Panc1 (cell line): ENCODE results near the gene TTC27. TPM values are rescaled to one million over a fixed set of nuclear protein-coding genes. Genes with fewer than 3 reads are reported as not detected.

Source experiments
- ATAC-seq: fragments of 200-7000 bp; cut with Tn5 transposase; 2 replicates; pipeline ENCODE4 v1.9.1; 2020; ENCODE audit warnings: mild to moderate bottlenecking, moderate library complexity
- BruUV-seq: library from RNA; stranded (reverse); fragments of 400-500 nt; replicated peaks from 2 replicates; lab custom pipeline; 2021; lab: Mats Ljungman, UMichigan
- CTCF ChIA-PET: fragments of 300-600 bp; sonication (Branson Sonifier 250); formaldehyde crosslinking; loops from one replicate; lab custom pipeline; 2022; ENCODE audit warnings: antibody characterized with exemption; lab: Charles Lee
- POLR2A ChIA-PET: fragments of 300-600 bp; sonication (Branson Sonifier 250); formaldehyde crosslinking; loops from one replicate; lab custom pipeline; 2022; ENCODE audit warnings: antibody characterized with exemption; lab: Charles Lee
- DNase-seq: peaks from one replicate; pipeline ENCODE4 v3.0.0-alpha.2; 2010; ENCODE audit warnings: low read depth, low spot score
- H3K27ac ChIP-seq: 2 replicates; pipeline ENCODE4 v1.5.1; 2011; ENCODE audit warnings: mild to moderate bottlenecking, low read length, inconsistent platforms
- H3K27me3 ChIP-seq: fragments of 200-500 bp; sonication (Bioruptor generic); 2 replicates; pipeline ENCODE4 v1.6.0; 2014; ENCODE audit warnings: low read length, inconsistent platforms; ENCODE audit not compliant: control insufficient read depth, insufficient read depth
- H3K36me3 ChIP-seq: fragments of 200-500 bp; sonication (Bioruptor generic); 2 replicates; pipeline ENCODE4 v1.5.1; 2014; ENCODE audit warnings: inconsistent platforms, mild to moderate bottlenecking, low read length, moderate library complexity; ENCODE audit not compliant: control insufficient read depth, insufficient read depth
- H3K4me1 ChIP-seq: 2 replicates; pipeline ENCODE4 v1.5.1; 2011; ENCODE audit warnings: inconsistent platforms, mild to moderate bottlenecking, low read length, moderate library complexity; ENCODE audit not compliant: control insufficient read depth, insufficient read depth
- H3K4me3 ChIP-seq, 2 experiments: 2 replicates each; pipeline ENCODE4 v1.5.1; 2011 to 2012; ENCODE audit warnings: low read depth in 2 of 2, low read length in 2 of 2, mild to moderate bottlenecking in 2 of 2, inconsistent platforms in 1 of 2, moderate library complexity in 1 of 2
- H3K9me3 ChIP-seq: fragments of 200-500 bp; sonication (Bioruptor generic); 2 replicates; pipeline ENCODE4 v1.5.1; 2014; ENCODE audit warnings: low read depth, mild to moderate bottlenecking, inconsistent platforms, low read length, moderate library complexity; ENCODE audit not compliant: control insufficient read depth, insufficient read depth
- CTCF ChIP-seq: fragments of 450-650 bp; IDR thresholded peaks from 2 replicates; pipeline ENCODE4 v1.5.1; 2017; ENCODE audit warnings: mild to moderate bottlenecking
- POLR2AphosphoS5 ChIP-seq: IDR thresholded peaks from 2 replicates; pipeline ENCODE4 v1.6.1; 2012; ENCODE audit warnings: mild to moderate bottlenecking, low read depth, low read length, moderate library complexity
- REST ChIP-seq, 2 experiments: IDR thresholded peaks; 2 replicates each; pipeline ENCODE4 v1.6.1; 2011 to 2012; ENCODE audit warnings: low read depth in 2 of 2, control low read depth in 1 of 2, low read length in 1 of 2, mild to moderate bottlenecking in 1 of 2, moderate library complexity in 1 of 2; ENCODE audit not compliant: insufficient read depth in 1 of 2
- SIN3A ChIP-seq: IDR thresholded peaks from 2 replicates; pipeline ENCODE4 v1.6.1; 2012; ENCODE audit warnings: low read depth, mild to moderate bottlenecking, low read length, moderate library complexity, borderline replicate concordance; ENCODE audit not compliant: insufficient read depth
- TCF7L2 ChIP-seq: IDR thresholded peaks from 2 replicates; pipeline ENCODE4 v1.6.1; 2011; ENCODE audit warnings: mild to moderate bottlenecking, low read depth, low read length, inconsistent platforms
- in situ Hi-C: cut with HindIII; loops from 2 replicates; pipeline ENCODE4 v1.10.0; 2016; ENCODE audit warnings: low sequenced_read_pairs, low pct_unique_long_range_greater_than_20kb
- intact Hi-C: fragments of 100-400 bp; cut with micrococcal nuclease; formaldehyde crosslinking; loops from one replicate; pipeline ENCODE4 v1.10.0; 2022; ENCODE audit not compliant: unreplicated experiment
- total RNA-seq: library from RNA; stranded (reverse); gene quantifications from one replicate; pipeline ENCODE4 v1.2.1, GENCODE V29; 2021; ENCODE audit not compliant: unreplicated experiment

The TTC27 gene
- total RNA-seq, 1 experiment from 2014 or later: 24.7 TPM

GRCh38 chr2:32701806-32702205 is 74.0 kb downstream of the TTC27 start:
- intact Hi-C loops: no loop called here
- DNase-seq (no peak), ATAC-seq (no peak)
- in situ Hi-C loops: no loop called here
- Histone ChIP-seq H3K9me3 (no peaks in the 10 kb centered on the region), H3K36me3 (no peaks in the 10 kb centered on the region), H3K4me3 (no peak overlapping the region), H3K27me3 (no peaks in the 10 kb centered on the region), H3K27ac (no peak overlapping the region), H3K4me1 (no peaks in the 10 kb centered on the region)
- CTCF ChIA-PET: no interaction called here
- TF ChIP-seq CTCF: no peak
- TF ChIP-seq SIN3A: no peak
- TF ChIP-seq TCF7L2: no peak
- TF ChIP-seq REST (IDR thresholded peaks at IDR 0.05; ENCODE audit: insufficient read depth in 1 of 2, low read depth in 2 of 2, low read length in 1 of 2): no peak
- TF ChIP-seq POLR2AphosphoS5: no peak
- no TSS peak for BruUV-seq
- POLR2A ChIA-PET: no interaction called here

- in situ Hi-C loops (no loop called here), intact Hi-C loops (no loop called here)
- Histone ChIP-seq H3K36me3 (no peaks in the 10 kb centered on the region), H3K27ac (no peak overlapping the region), H3K4me3 (no peak overlapping the region), H3K9me3 (no peaks in the 10 kb centered on the region), H3K27me3 (no peaks in the 10 kb centered on the region), H3K4me1 (no peaks in the 10 kb centered on the region)
- no peak for ATAC-seq
- no peak for DNase-seq
- BruUV-seq: no TSS peak
- POLR2A ChIA-PET: no interaction called here
- CTCF ChIA-PET: no interaction called here
- TF ChIP-seq SIN3A: no peak
- TF ChIP-seq TCF7L2: no peak
- TF ChIP-seq CTCF: no peak
Measured at GRCh38 chr2:32702303-32703064, 74.6 kb downstream of the TTC27 start.
